Sigmoid colon (tissue), 4 donors: ENCODE results near the gene HMCN2.

ENCODE experiments used
- POLR2AphosphoS5 ChIP-seq, 4 donors: sonication (generic); formaldehyde crosslinking; IDR thresholded peaks; one replicate each; pipeline ENCODE4 v1.6.1; 2017; ENCODE audit warnings: antibody characterized with exemption in 4 of 4
- TF ChIP-seq, protein P1 (sequence below), 4 experiments: fragments of 450-650 bp in 3 of 4; fragments of 200-600 bp in 1 of 4; IDR thresholded peaks; one replicate each; pipeline ENCODE4 v1.5.1; 2016 to 2019; ENCODE audit warnings: antibody characterized with exemption in 4 of 4, mild to moderate bottlenecking in 3 of 4, moderate library complexity in 2 of 4

DNA sequence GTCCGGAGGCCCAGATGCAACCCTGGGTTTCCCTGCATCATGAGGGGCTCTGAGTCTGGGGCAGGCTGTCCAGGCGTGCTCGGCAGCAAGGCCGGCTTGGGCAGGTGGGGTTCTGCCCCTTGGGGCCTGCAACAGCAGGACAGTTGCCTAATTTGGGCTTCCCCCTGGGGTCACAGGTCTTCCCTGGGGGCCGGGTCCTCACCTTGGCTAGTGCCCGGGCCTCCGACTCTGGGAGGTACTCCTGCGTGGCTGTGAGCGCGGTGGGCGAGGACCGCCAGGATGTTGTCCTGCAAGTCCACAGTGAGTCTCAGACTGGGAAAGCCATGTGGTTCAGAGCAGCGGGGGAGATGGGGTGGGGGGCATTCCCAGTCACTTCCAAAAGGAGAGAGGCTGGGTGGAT, 97.1 kb downstream of the HMCN2 start:
- TF ChIP-seq POLR2AphosphoS5 (IDR thresholded peaks at IDR 0.05), result no peak
- TF ChIP-seq, protein P1, sequence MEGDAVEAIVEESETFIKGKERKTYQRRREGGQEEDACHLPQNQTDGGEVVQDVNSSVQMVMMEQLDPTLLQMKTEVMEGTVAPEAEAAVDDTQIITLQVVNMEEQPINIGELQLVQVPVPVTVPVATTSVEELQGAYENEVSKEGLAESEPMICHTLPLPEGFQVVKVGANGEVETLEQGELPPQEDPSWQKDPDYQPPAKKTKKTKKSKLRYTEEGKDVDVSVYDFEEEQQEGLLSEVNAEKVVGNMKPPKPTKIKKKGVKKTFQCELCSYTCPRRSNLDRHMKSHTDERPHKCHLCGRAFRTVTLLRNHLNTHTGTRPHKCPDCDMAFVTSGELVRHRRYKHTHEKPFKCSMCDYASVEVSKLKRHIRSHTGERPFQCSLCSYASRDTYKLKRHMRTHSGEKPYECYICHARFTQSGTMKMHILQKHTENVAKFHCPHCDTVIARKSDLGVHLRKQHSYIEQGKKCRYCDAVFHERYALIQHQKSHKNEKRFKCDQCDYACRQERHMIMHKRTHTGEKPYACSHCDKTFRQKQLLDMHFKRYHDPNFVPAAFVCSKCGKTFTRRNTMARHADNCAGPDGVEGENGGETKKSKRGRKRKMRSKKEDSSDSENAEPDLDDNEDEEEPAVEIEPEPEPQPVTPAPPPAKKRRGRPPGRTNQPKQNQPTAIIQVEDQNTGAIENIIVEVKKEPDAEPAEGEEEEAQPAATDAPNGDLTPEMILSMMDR (IDR thresholded peaks at IDR 0.05), result no peak
